Cerebellar nuclear complex (tissue), 1 donor: ENCODE data around the gene SERPINB1.

ENCODE experiments used
- DNase-seq, 2 experiments: peaks; one replicate each; lab custom pipeline; 2025; lab: John Stamatoyannopoulos, UW

SERPINB1 gene

DNA sequence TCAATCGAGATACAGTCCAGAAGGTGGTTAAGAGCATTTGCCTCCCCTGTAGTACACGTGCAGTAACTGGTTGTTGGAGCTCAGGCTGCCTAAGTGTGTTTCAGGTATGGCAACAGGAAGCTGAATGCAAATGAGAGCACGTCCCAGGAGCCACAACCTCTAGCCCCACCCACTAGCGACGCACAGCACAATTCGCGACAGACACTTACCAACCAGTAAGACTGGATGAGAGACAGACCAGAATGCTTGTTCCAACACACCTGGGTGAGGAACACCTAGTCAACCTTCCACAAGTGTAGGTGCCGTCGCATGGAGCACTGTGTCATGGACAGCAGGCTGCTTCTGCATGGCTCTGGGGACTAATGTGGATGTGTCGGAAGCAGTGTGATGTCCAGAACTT lies 7.2 kb upstream of the SERPINB1 start:
- no peak for DNase-seq

DNA sequence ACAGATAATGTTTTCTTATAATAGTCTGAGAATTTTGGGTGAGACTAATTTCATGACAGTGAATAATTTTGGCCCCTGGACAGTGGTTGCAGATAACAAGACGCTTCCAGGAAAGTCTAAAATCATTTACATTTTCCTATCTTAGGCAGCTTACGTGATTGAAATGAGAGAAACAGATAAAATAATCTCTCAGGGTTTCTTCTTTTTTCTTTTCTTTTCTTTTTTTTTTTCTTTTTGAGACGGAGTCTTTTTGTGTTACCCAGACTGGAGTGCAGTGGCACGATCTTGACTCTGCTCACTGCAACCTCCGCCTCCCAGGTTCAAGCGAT lies 4.2 kb upstream of the SERPINB1 start:
- DNase-seq = no peak

DNA sequence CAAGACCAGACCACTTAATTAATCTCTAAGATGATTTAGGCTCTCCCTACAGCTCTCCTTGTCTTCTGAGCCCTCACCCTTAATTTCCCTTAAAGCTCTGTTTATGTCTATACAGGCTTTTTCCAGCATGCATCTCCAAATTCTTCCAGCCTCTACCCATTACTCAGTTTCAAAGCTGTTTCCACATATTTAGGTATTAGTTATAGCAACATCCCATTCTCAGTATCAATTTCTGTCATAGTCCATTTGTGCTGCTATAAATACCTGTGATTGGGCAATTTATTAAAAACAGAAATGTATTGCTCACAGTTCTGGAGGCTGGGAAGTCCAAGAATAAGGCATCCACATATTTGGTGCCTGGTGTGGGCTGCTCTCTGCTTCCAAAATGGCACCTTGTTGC lies 2.3 kb upstream of the SERPINB1 start:
- DNase-seq = no peak

DNA sequence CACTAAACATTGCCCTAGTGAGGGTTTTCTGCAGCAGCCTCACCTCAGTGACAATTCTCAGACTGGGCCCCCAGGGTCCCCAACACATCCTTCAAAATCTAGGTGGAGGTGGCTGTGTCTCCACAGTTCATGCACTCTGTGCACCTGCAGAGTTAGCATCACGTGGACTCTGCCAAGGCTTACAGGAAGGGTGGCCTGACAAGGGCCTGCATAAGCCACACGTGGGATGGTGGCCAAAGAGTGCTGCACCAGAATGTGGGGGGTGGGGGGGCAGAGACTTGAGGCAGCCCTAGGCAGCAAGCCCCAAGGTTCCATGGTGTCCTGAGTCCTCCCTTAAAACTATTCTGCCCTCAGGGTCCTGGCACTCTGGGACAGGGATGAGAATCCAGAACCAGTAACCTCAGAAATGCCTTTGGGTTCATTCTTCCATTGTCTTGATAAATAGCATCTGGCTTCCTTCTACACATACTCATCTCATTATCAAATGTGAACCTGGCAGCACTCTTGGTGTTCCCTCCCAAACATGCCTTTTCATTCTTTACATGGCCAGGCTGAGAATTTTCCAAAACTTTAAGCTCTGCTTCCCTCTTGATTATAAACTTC lies 1.6 kb upstream of the SERPINB1 start:
- DNase-seq = no peak

DNA sequence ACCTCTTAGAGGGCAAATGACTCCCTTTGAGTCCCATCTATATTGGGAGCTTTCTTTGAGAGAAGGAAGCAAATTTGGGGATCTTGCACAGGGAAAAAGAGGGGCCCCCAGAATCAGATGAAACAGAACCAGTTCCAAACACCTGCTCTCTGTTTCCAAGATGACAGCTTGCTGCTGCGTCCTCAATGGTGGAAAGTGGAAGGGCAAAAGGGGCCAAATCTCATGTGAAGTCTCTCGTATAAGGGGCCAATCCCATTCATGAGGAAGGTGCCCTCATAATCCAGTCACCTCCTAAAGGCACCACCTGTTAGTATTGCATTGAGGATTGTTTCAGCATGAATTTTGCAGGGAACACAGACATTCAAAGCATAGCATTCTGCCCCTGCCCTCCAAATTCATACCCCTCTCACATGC lies 483 bp upstream of the SERPINB1 start:
- no peak for DNase-seq

DNA sequence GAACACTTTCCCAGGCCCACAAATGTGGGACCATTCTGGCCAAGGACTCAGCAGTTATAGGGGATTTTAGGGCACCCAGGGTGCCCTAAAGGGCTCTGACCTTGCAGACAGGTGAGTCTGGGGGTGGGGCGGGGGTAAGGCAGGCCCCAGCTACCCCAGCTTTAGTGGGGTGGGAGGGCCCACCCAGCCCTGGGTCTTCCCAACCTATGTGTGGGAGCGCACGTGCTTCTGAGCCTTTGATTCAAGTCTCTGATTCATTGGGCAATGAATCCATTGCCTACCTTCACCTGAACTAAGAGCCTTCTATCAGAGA lies 958 bp downstream of the SERPINB1 start:
- no peak for DNase-seq

DNA sequence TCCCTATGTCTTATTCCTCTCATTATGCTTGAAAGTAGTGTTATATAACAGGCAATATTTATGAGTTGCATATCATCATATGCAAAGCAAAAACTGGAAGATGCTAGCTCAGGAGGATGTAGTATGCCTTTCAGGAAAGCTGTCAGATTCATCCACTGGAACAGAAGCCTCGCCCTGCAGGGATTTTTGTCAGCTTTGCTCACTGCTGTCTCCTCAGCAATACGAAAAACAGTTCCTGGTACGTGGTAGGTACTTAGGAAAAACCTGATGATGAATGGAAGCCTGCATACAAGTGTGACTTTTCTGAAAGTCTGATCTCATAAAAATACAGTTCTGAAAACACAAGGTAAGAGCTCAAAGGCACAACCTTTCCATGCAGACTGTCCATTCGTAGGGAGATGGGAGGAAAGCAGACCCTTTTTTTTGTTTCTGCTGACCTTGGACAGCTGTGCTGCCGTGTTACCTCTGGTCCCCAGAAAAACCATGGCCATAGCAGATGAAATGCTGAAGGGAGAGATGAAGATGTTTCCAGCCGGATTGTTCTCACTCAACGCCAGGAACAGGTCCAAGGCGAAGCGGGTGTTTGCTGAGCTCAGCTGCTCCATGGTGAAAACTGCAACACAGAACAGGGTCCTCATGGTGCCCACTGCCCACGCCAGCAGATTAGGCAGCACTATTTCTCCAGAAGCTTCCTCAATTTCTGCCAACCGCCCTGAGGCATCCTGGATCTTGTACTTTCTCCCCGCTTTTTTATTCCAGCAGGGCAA lies 1.5 kb downstream of the SERPINB1 start:
- no peak for DNase-seq

DNA sequence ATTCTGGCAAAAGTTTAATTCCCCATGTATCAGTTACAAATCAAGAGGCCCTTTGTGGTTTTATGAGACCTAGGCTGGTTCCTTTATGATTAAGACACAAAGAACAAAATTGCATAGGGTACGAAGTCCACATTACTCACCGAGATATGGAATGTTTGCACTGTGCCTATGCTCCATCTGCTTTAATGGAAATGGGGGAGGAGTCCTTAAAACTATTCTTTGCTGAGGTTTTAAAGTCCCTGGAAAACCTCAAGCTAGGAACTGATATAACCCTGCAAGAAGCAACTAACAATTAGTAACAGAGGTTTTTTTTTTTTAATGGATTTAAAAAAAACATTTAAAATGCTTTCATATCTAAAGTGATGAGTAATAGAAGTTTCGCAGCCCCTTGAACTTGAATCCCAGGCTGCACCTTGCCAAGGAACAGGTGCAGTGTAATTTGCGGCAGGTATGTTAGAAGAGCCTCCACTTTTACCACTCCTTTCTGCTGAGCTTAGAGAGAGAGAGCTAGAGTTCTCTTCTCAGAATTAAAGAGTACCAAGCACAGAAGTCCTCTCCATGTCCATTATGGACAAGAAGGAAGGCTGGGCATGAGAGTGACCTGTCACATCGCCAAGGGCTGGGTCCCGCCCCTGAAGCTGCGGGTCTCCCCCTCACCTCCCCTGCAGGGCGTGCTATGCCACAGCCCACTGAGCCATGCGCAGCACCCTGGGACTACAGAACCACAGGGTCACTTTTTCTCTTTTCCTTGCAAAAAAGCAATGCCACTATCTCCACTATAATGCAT lies 2.3 kb downstream of the SERPINB1 start:
- no peak for DNase-seq

DNA sequence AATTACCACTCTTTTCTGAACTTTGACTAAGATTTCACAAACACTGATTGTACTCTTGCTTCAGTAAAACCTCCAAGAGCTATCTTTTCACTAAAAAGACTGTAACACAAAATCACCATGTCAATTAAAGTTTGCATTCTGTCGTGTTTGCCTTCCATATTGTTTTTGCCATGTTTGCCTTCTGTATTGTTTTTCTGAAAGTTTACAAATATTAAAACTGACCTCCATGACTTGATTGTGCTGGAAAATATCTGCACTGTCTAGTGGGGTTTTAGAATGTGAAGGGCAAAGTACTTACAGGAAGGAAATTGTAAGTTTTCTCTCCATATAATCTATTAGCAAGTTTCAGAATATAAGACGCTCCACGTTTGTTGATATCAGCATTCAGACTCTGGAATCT lies 3.4 kb downstream of the SERPINB1 start:
- DNase-seq = no peak

DNA sequence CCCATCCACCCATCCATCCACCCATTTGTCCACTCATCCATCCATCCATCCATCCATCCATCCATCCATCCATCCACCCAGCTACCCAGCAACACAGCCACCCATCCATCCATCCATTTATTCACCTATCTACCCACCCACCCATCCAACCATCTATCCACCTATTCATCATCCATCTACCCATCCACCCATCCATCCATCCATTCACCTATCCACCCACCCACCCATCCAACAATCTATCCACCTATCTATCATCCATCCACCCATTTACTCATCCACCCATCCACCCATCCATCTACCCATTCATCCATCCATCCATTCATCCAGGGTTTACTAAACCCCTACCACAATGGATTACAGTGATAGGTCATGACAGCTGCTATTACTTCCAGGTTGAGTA lies 7.4 kb downstream of the SERPINB1 start:
- no peak for DNase-seq

DNA sequence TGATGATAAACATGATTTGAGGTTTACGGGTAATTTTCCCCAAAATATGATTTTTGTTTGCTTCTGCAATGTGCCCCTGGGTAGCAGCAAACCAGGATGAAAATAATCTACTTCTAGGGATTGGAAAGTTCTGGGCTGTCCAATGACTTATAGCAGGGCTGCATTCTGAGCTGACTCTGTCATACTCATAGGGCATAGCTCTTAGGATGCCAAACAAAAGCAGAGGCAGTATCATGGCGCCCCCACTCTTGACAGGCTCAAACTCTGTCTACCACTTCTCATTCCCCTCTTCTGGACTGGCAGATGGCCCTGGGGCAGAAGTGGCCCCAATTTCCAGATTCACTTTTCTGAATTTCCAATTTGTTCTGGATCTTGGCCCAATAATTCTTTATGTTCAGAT lies 10.3 kb downstream of the SERPINB1 start:
- DNase-seq = no peak

DNA sequence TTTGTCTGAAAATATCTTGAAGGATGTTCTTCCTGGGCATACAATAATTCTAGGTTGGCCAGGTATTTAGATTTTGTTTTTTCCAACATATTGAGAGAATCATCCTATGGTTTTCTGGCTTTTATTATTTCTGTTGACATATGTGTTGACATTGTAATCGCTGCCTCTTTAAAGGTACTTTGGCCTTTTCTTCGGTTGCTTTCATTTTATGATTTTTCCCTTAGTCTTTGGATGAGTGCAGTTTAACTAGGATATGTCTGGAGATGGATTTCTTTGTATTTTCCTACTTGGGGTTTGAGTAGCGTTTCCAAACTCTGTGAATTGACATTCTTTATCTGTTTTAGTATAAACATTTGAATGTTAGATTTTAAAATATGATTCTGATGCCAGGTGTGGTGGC lies 11.5 kb downstream of the SERPINB1 start:
- DNase-seq = no peak

DNA sequence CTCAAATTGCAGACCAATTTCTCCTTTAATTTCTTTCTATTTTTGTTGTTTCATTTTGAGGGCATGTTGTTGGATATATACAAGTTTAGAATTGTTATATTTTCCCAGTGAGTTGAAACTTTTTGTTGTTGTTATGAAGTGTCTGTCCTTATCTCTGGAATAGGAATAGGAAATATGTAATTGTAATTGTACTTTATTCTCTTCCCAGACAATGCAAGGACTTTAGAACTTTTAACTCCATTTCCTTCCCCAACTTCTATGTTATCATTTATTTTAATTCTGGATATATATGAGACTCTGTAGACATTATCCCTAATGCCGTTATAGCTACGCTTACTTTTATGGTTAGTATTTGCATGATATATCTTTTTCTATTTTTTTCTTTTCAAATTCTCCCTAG lies 12.4 kb downstream of the SERPINB1 start:
- no peak for DNase-seq

DNA sequence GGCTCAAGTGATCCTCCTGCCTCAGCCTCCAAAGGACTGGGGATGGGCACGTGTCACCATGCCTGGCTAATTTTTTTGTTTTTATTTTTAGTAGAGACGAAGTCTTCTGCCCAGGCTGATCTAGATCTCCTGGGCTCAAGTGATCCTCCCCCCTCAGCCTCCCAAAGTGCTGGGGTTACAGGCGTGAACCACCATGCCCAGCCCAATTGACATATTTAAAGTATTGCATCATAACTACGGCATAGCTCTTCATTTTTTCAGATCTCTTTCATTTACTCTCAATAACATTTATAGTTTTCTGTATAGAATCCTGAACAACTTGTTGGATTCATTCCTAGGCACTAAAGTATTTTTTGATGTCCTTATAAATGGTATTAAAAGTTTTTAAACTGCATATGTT lies 13.0 kb downstream of the SERPINB1 start:
- no peak for DNase-seq

DNA sequence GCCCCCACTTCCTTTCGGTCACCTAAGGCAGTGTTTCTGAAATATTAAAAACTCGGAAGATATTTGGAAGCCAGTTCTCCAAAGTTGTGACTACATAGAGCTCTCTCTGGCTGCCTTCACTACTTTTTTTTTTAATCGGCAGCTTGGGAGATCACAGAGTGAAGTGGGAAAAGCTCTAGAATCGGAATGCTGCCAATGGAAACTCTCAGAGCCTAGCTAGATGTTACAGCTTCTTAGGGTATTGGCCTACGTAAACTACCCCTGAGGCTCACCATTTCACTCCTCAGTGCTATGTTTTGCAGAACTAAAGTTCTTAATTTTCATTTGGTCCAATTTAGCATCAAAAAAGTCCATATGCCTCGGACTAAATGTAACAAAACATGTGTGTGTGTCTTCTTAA lies 14.5 kb downstream of the SERPINB1 start:
- DNase-seq = no peak

DNA sequence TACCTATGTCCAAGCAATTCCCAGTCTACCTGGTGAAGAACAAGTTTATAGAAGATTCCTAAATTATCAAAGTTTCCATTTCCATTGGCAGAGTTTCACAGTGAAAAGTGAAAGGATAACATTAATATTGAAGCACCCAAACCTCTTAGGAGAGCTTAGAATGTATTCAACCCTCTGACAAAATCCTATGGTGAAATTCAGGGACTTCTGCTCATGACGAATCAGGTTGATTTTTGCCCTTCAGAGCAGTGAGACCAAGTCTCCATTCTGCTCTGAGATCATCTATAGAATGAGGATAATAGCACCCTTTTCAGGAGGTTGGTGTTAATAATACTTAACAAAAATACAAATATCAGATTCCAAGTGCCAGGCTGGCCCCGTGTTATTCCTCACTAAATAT lies 15.5 kb downstream of the SERPINB1 start:
- no peak for DNase-seq

DNA sequence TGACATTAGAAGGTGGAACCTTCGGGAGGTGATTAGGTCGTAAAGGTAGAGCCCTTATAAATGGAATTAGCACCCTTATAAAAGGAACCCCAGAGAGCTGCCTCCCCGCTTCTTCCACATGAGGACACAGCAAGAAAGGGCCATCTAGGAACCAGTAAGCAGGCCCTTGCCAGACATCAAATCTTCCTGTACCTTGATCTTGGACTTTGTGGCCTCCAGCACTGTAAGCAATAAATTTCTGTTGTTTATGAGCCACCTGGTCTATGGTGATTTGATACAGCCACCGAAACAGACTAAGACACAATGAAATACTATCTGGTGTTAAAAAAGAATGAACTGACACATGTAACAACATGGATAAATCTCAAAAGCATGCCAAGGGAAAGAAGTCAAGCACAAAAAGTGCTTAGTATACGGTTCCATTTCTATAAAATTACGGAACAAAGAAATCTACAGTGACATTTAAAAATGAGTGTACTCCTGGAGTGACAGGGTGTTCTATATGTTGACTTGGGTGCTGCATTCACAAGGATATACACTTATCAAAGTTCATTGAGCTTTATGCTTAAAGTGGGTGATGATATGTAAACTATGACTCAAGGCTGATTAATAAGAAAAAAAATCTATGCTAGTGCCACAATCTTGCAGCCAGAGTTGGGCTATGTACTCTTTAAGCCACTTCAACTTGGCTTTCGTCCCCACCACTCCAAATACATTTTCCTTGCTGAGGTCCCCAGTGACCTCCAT lies 18.4 kb downstream of the SERPINB1 start:
- no peak for DNase-seq

DNA sequence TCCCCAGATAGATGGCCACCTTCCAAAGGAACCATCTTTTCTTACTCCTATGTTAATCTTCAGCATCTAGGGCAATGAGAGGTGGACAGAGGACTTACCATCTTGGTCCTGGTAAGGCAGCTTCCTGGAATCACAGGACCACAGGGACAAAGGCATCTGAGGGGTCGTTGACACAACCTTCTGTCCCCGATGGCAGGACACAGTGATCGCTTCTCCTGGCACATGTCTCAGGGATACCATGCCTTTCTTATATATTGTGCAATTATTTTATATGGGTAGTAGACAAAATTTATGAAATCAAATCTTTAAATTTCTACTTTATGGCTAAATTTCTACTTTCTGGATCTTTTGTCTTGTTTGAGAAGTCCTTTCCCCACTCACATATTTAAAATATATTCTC lies 20.1 kb downstream of the SERPINB1 start:
- no peak for DNase-seq

DNA sequence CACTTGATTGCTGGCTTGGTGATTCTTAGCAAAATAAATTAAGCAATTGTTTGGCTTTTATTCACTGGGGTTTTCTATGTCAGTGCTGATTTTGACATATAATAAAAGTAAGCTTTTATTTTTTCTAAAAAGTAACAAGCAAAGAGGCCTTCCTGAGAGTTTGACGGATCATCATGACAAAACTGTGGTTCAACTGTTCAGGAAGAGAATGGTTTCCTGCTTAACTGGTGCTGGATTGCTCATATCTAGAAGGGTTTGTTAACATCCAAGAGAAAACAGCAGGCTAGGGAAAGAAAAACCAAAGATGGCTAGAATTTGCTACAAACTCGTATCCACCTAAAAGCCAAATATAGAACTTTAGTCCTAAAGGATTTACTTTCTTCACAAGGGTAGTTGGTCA lies 21.2 kb downstream of the SERPINB1 start:
- no peak for DNase-seq

DNA sequence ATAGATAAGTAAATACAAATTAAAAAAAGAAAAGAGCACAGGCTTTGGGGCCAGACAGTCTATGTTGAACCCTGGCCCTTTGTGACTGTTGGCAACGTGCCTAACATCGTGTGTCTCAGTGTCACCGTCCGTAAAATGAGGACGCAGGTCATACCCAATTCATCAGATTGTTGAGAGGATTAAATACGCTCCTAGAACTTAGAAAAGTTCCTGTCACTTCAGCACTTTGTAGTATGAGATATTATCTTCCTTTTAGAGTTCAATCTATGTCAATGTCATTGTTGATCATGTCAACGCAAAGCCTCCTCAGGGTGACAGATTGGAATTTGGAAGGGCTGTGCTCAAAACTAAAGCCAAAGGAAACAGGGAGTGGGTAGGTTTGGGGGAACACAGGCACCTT lies 21.7 kb downstream of the SERPINB1 start:
- DNase-seq = no peak

DNA sequence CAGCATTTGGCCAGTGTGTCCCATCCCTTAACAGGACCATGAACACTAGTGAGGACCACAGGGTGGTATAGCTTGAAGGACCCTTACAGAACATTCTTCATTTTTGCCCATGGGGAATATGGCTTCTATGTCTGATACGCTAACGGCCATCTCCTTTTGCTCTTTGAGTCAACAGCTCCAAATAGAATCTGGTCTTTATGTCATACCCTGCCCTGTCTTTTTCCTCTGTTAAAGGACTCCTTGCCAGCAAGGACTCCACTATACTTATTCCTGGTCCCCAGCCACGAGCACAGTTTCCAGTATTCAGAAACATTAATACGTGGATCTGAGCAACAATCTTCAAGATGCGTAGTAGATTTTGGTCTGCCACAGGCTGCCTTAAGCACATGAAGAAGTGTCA lies 22.5 kb downstream of the SERPINB1 start:
- DNase-seq = no peak

DNA sequence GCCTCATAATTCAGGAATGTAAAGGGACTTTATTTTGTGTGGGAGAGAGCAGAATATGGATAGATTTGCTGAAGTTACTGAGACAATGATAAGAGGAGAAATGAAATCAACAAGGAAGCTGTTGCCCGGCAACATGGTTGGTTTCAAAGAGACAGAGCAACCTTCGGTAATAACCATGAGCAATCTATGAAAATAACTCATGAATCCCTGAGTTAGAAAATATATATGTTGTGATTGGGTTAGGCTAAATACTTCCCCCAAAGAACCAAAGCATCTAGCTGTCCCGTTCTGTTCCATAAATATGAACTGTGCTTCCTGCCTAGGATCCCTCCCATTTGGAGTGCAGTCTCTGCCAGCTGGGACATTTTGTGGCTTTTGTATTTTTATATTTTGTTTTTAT lies 23.1 kb downstream of the SERPINB1 start:
- no peak for DNase-seq

DNA sequence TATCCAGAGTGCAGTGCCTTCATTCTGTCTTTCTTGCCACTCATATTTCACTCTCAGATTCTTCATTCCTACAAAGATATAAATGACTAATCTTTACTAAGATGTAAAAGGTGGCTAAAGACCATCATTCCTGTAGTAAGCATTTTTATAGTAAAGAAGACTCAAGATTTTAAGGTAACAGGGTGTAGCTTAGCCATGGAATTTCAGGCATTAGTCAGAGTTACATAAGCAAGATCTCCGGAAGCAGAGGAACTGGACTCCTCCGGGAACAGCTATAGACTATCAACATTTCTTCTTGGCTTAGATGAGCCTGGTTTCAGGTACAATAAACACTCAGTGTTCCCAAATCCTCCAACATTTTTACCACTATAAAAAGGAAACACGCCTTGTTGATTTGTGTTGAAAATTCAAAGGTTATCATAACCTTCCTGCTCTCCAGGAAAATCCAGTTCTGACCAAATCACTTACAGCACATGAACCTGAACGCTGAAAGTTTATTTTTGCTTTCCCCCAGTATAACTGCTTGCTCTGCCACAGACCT lies 23.7 kb downstream of the SERPINB1 start:
- DNase-seq = no peak
